Omental fat pad (tissue), 4 donors: ENCODE results near the gene CYS1. TPM values are rescaled to one million over a fixed set of nuclear protein-coding genes. Genes with fewer than 3 reads are reported as not detected.

Source experiments
- ATAC-seq: fragments of 150-250 bp; one replicate; pipeline ENCODE4 v1.9.1; 2016; ENCODE audit warnings: mild to moderate bottlenecking, moderate library complexity; ENCODE audit not compliant: low FRiP score
- DNase-seq: peaks from one replicate; pipeline ENCODE4 v3.0.0-alpha.2; 2019; ENCODE audit warnings: low spot score
- total RNA-seq, 4 donors: library from RNA; depleted of rRNA; stranded (reverse); fragments of >200 nt; gene quantifications; one replicate each; pipeline ENCODE4 v1.1.0, GENCODE V29; 2016
- TF ChIP-seq, protein P1 (sequence below), 3 donors: fragments of 450-650 bp; IDR thresholded peaks; one replicate each; pipeline ENCODE4 v1.5.1; 2016 to 2017; ENCODE audit warnings: antibody characterized with exemption in 3 of 3, mild to moderate bottlenecking in 3 of 3, moderate library complexity in 2 of 3

CYS1 gene, protein sequence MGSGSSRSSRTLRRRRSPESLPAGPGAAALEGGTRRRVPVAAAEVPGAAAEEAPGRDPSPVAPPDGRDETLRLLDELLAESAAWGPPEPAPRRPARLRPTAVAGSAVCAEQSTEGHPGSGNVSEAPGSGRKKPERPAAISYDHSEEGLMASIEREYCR
- total RNA-seq: 1 to 10 TPM in 2 of 4 donors, under 1 TPM in 2; 0.63 to 2.7 (median 1.2) TPM

DNA sequence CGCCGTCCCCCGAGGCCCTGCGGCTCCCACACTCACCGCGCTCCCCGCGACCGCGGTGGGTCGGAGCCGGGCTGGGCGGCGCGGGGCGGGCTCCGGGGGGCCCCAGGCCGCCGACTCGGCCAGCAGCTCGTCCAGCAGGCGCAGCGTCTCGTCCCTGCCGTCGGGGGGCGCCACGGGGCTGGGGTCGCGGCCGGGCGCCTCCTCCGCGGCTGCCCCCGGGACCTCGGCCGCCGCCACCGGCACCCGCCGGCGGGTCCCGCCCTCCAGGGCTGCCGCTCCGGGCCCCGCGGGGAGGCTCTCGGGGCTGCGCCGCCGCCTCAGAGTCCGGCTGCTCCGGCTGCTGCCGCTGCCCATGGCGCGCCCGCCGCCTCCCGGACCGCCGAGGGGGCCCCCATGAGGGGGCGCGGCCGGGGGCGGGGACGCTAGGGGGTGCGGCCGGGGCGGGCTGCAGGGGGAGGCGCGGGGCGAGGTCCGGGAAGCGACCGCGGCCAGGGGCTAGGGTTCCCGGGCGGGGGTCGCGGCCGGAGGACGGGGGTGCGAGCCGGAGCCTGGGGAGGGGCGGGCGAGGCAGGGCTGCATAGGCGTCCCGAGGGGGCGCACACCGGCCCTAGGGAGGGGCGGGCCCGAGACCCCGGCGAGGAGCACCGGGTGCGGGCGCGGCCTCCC is at the start of gene CYS1:
TSS of gene CYS1 (minus strand) at position 542 of the 666 bp plus-strand sequence. CDS start at position 354, 188 bp downstream.
- ATAC-seq: peak; percentile 70
- TF ChIP-seq, protein P1, sequence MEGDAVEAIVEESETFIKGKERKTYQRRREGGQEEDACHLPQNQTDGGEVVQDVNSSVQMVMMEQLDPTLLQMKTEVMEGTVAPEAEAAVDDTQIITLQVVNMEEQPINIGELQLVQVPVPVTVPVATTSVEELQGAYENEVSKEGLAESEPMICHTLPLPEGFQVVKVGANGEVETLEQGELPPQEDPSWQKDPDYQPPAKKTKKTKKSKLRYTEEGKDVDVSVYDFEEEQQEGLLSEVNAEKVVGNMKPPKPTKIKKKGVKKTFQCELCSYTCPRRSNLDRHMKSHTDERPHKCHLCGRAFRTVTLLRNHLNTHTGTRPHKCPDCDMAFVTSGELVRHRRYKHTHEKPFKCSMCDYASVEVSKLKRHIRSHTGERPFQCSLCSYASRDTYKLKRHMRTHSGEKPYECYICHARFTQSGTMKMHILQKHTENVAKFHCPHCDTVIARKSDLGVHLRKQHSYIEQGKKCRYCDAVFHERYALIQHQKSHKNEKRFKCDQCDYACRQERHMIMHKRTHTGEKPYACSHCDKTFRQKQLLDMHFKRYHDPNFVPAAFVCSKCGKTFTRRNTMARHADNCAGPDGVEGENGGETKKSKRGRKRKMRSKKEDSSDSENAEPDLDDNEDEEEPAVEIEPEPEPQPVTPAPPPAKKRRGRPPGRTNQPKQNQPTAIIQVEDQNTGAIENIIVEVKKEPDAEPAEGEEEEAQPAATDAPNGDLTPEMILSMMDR (IDR thresholded peaks at IDR 0.05): no peak

DNA sequence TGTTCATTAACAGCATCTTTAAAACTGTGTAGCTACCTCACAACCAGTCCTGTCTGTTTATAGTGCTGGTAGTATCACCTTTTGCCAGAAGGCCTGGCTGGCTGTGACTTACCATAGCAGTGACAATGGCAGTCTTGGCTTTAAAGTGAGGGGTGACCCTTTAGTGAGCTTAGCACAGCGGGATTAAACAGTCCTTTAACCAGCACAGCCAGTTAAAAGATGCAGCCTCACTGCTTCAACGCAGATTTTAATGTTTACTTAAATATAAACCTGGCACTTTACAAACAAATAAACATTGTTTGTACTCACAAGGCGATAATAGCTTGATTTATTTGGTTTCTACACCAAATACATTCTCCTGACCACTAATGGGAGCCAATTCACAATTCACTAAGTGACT is 49.3 kb upstream of the CYS1 start:
- no peak for DNase-seq
- no peak for ATAC-seq
- TF ChIP-seq, protein P1 (IDR thresholded peaks at IDR 0.05): no peak

More for the DNA sequence above, at the start of gene CYS1:
- DNase-seq: no peak

DNA sequence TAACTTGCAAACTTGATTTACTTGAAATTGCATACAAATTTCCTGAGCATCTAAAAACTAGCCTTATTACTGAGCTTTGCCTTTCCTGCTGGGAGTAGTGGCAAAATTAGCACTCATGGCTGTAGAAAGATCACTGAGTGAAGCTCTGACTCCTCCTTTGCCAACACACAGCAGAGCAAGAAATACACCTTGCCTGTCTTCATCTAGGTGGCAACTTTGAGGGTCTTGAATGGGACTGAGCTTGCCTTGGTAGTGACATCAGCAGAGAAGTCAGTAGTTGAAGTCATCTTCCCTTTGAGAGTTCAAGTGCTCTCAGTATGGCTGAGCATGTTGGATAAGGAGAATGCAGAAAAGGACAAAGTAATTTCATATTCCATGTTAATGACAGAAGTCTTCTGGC is 48.2 kb upstream of the CYS1 start:
- ATAC-seq (no peak), DNase-seq (no peak)
- TF ChIP-seq, protein P1 (IDR thresholded peaks at IDR 0.05): no peak

DNA sequence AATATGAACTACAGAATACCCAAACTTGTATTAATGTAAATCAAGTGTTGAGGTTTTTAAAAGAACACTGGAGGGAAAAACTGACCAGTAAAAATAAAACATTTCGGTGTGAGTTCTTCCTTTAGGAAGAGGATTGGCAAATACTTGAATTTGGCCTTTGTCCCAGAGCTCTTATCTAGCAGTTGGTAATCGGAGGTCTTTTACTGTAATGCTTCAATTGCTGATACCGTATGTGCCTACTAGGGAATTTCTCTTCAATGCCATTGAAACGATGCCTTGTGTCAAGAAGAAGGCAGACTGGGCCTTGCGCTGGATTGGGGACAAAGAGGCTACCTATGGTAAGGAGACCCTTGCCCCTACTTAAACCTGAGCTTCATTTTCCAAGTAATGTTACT is 46.4 kb upstream of the CYS1 start:
- DNase-seq (no peak), ATAC-seq (no peak)
- TF ChIP-seq, protein P1 (IDR thresholded peaks at IDR 0.05): no peak

DNA sequence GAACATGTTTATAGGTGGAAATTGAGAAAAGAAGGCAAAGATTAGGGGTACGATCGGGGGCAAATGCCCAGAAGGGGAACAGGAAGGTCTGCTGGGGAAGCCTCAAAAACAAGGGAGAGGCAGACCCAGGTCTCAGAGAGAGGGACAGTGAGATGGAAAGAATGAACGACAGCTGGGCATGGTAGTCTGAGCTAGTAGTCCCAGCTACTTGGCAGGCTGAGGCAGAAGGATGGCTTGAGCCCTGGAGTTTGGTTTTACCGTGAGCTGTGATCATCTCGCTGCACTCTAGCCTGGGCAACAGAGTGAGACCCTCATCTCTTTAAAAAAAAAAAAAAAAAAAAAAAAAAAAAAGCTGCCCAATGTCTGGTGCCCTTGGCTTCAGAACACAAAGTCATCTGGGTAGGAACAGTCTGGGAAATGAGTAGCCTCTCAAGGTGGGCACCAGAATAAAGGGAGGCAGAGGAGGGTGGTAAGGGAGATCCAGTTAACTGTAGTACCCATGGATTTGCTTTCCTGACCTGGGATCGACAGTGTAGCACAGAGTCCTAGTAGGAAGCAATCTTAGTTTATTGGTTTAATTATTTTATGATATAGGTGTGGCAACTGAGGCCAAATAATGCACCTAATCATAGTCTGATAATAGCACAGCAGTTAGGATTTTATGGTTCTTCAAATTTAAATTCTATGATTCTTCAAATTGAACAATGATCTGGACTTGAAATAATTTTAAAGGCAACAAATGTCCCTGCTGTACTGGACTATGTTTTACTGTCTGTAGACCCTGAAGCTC is 45.8 kb upstream of the CYS1 start:
- no peak for ATAC-seq
- TF ChIP-seq, protein P1 (IDR thresholded peaks at IDR 0.05): no peak

DNA sequence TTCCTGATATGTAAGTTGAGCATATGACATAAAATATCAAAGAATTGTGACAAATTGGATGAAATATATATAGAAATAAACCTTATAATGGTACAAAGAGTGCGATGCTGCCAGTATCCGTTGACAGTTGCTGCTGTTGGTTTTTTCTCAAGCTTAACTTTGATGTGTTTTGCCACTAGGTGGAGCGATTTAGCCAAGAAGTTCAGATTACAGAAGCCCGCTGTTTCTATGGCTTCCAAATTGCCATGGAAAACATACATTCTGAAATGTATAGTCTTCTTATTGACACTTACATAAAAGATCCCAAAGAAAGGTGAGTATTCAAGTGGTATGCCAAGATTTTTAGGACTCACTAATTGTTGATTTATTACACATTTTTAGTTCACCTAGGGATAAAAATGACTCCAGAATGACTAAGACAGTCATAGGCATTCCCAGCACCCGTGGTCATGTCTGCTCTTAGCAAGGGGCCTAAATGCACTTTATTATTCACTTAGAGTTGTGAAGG is 44.4 kb upstream of the CYS1 start:
- DNase-seq (no peak), ATAC-seq (peak; percentile 62)
- TF ChIP-seq, protein P1 (IDR thresholded peaks at IDR 0.05): no peak

More for the DNA sequence above, 45.8 kb upstream of the CYS1 start:
- no peak for DNase-seq
